Sigmoid colon (tissue), 4 donors: ENCODE data around the gene UBE2R2.

Source experiments
- EP300 ChIP-seq, 4 donors: sonication (generic); formaldehyde crosslinking; IDR thresholded peaks; one replicate each; pipeline ENCODE4 v1.6.1; 2017; ENCODE audit warnings: antibody characterized with exemption in 4 of 4
- POLR2A ChIP-seq, 2 donors: fragments of 450-650 bp; IDR thresholded peaks; one replicate each; pipeline ENCODE4 v1.6.1; 2016; ENCODE audit warnings: antibody characterized with exemption in 2 of 2, mild to moderate bottlenecking in 2 of 2, moderate library complexity in 2 of 2
- POLR2AphosphoS5 ChIP-seq, 4 donors: sonication (generic); formaldehyde crosslinking; IDR thresholded peaks; one replicate each; pipeline ENCODE4 v1.6.1; 2017; ENCODE audit warnings: antibody characterized with exemption in 4 of 4
- TF ChIP-seq, protein P1 (sequence below), 4 experiments: fragments of 450-650 bp in 3 of 4; fragments of 200-600 bp in 1 of 4; IDR thresholded peaks; one replicate each; pipeline ENCODE4 v1.5.1; 2016 to 2019; ENCODE audit warnings: antibody characterized with exemption in 4 of 4, mild to moderate bottlenecking in 3 of 4, moderate library complexity in 2 of 4

DNA sequence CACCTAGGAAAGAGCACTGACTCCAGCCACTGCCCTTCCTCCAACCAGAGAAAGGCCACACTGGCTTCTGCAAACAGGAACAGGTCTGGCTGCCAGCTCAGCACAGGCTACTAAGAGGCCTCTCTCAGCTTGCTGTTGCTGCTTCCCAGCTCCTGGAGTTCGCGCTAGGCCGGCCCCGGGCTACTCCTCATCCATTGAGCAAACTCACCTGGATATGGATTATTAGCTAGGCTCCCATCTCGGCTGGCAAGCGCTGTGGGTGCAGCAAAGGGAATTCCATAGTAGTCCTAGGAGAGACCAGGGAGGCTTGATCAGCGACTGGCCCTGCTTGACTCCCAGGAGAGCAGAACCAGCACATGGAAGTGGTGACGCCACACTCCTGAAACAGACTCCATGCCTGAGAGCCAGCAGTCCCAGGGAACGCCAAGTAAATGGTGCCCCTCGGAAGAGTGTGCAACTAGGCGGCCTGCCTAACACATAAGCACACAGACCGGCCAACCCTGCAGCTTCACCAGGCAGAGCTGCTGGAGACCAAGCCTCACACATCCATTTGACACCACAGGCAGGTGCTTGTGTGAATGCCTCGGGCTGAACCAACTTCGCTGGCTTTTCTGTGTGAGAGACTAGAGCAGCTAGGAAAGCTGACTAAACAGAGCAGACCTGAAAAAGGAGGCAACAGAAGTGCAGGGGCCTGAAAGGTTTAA, 107.2 kb downstream of the UBE2R2 start:
- TF ChIP-seq, protein P1, sequence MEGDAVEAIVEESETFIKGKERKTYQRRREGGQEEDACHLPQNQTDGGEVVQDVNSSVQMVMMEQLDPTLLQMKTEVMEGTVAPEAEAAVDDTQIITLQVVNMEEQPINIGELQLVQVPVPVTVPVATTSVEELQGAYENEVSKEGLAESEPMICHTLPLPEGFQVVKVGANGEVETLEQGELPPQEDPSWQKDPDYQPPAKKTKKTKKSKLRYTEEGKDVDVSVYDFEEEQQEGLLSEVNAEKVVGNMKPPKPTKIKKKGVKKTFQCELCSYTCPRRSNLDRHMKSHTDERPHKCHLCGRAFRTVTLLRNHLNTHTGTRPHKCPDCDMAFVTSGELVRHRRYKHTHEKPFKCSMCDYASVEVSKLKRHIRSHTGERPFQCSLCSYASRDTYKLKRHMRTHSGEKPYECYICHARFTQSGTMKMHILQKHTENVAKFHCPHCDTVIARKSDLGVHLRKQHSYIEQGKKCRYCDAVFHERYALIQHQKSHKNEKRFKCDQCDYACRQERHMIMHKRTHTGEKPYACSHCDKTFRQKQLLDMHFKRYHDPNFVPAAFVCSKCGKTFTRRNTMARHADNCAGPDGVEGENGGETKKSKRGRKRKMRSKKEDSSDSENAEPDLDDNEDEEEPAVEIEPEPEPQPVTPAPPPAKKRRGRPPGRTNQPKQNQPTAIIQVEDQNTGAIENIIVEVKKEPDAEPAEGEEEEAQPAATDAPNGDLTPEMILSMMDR (IDR thresholded peaks at IDR 0.05), result no peak
- TF ChIP-seq POLR2AphosphoS5 (IDR thresholded peaks at IDR 0.05), result no peak
- no peak for TF ChIP-seq POLR2A (IDR thresholded peaks at IDR 0.05)
- TF ChIP-seq EP300 (IDR thresholded peaks at IDR 0.05), result no peak
